PC-9 (cell line): Measurements from ENCODE around the gene LASP1.

Experiments
- CTCF ChIP-seq: fragments of 200-600 bp; sonication (generic); conservative IDR thresholded peaks from 2 replicates; pipeline ENCODE4 v1.6.1; 2017; ENCODE audit warnings: mixed run types, antibody characterized with exemption, mild to moderate bottlenecking, moderate library complexity
- EZH2 ChIP-seq: fragments of 200-600 bp; sonication (generic); IDR thresholded peaks from 2 replicates; pipeline ENCODE4 v1.8.0; 2017; ENCODE audit warnings: antibody characterized with exemption, low read depth

- TF ChIP-seq EZH2 (no peak), CTCF (no peak)
Measured at GRCh38 chr17:38873640-38874380, 4.0 kb downstream of the LASP1 start.
